Astrocyte (in vitro differentiated cells and primary cell): Measurements from ENCODE around the gene TTC27. TPM values are rescaled to one million over a fixed set of nuclear protein-coding genes. Genes with fewer than 3 reads are reported as not detected.

Experiments
- DNase-seq: peaks from one replicate; pipeline ENCODE4 v3.0.0-alpha.2; 2010; ENCODE audit warnings: low read depth
- FAIRE-seq: peaks from 2 replicates; lab custom pipeline; 2011; peaks lifted over from hg19 to GRCh38; lab: Jason Lieb, UNC
- H2AFZ ChIP-seq: 2 replicates; pipeline ENCODE4 v1.6.0; 2012; ENCODE audit warnings: low read depth, low read length, inconsistent platforms
- H3K27ac ChIP-seq: 2 replicates; pipeline ENCODE4 v1.5.1; 2011; ENCODE audit warnings: low read depth, low read length, inconsistent platforms
- H3K27me3 ChIP-seq: 2 replicates; pipeline ENCODE4 v1.6.0; 2011; ENCODE audit warnings: low read length, inconsistent platforms; ENCODE audit not compliant: insufficient read depth
- H3K36me3 ChIP-seq: 2 replicates; pipeline ENCODE4 v1.5.1; 2011; ENCODE audit warnings: low read length, inconsistent platforms; ENCODE audit not compliant: insufficient read depth
- H3K4me1 ChIP-seq: 2 replicates; pipeline ENCODE4 v1.5.1; 2011; ENCODE audit warnings: low read length, inconsistent platforms; ENCODE audit not compliant: insufficient read depth
- H3K4me2 ChIP-seq: 2 replicates; pipeline ENCODE4 v1.6.0; 2012; ENCODE audit warnings: low read length, inconsistent platforms
- H3K4me3 ChIP-seq: 2 replicates; pipeline ENCODE4 v1.5.1; 2011; ENCODE audit warnings: low read depth, mild to moderate bottlenecking, low read length, inconsistent platforms; ENCODE audit not compliant: insufficient read depth
- H3K79me2 ChIP-seq: 2 replicates; pipeline ENCODE4 v1.6.0; 2012; ENCODE audit warnings: mild to moderate bottlenecking, low read length, inconsistent platforms; ENCODE audit not compliant: insufficient read depth
- H3K9ac ChIP-seq: 2 replicates; pipeline ENCODE4 v1.6.0; 2012; ENCODE audit warnings: mild to moderate bottlenecking, low read length, inconsistent platforms
- H3K9me3 ChIP-seq: 2 replicates; pipeline ENCODE4 v1.5.1; 2012; ENCODE audit warnings: low read depth, mild to moderate bottlenecking, low read length, inconsistent platforms; ENCODE audit not compliant: insufficient read depth
- H4K20me1 ChIP-seq: 2 replicates; pipeline ENCODE4 v1.6.0; 2012; ENCODE audit warnings: low read length, inconsistent platforms; ENCODE audit not compliant: insufficient read depth
- H3K27ac Mint-ChIP-seq: one replicate; pipeline ENCODE4 v1.8.0; 2021; ENCODE audit warnings: mild to moderate bottlenecking, mixed read lengths; ENCODE audit not compliant: unreplicated experiment
- H3K27me3 Mint-ChIP-seq: one replicate; pipeline ENCODE4 v1.8.0; 2021; ENCODE audit warnings: low read depth, mixed read lengths; ENCODE audit not compliant: unreplicated experiment
- H3K36me3 Mint-ChIP-seq: one replicate; pipeline ENCODE4 v1.8.0; 2021; ENCODE audit warnings: low read depth, mixed read lengths; ENCODE audit not compliant: unreplicated experiment
- H3K4me1 Mint-ChIP-seq: one replicate; pipeline ENCODE4 v1.8.0; 2021; ENCODE audit warnings: low read depth, mixed read lengths; ENCODE audit not compliant: unreplicated experiment
- H3K4me3 Mint-ChIP-seq: one replicate; pipeline ENCODE4 v1.8.0; 2021; ENCODE audit warnings: mild to moderate bottlenecking, moderate library complexity, mixed read lengths; ENCODE audit not compliant: unreplicated experiment
- H3K9me3 Mint-ChIP-seq: one replicate; pipeline ENCODE4 v1.8.0; 2021; ENCODE audit warnings: mild to moderate bottlenecking, mixed read lengths; ENCODE audit not compliant: unreplicated experiment
- CTCF ChIP-seq: IDR thresholded peaks from 2 replicates; pipeline ENCODE4 v1.5.1; 2011; ENCODE audit warnings: low read depth, mild to moderate bottlenecking, inconsistent platforms, low read length, moderate library complexity; ENCODE audit not compliant: insufficient read depth
- EZH2 ChIP-seq: IDR thresholded peaks from 2 replicates; pipeline ENCODE4 v1.6.1; 2012; ENCODE audit warnings: mild to moderate bottlenecking, low read length, inconsistent platforms; ENCODE audit not compliant: insufficient read depth
- total RNA-seq: library from RNA; stranded (reverse); gene quantifications from 2 replicates; pipeline ENCODE4 v1.2.1, GENCODE V29; 2021

Gene TTC27
- total RNA-seq, 1 donor from 2014 or later: 25.1 TPM

GRCh38 chr2:32706815-32707579 is 79.1 kb downstream of the TTC27 start:
- DNase-seq: no peak
- Histone ChIP-seq H4K20me1 (no peaks in the 10 kb centered on the region), H3K9ac (no peak overlapping the region), H3K9me3 (no peaks in the 10 kb centered on the region), H3K79me2 (no peaks in the 10 kb centered on the region), H3K4me3 (no peak overlapping the region), H3K4me2 (no peak overlapping the region), H2AFZ (no peak overlapping the region), H3K4me1 (peaks cover 2% of the 10 kb centered on the region), H3K36me3 (no peaks in the 10 kb centered on the region), H3K27ac (no peak overlapping the region), H3K27me3 (no peaks in the 10 kb centered on the region)
- H3K4me3 Mint-ChIP-seq: no peak overlapping the region
- H3K9me3 Mint-ChIP-seq: no peaks in the 10 kb centered on the region
- FAIRE-seq: no peak
- no peaks in the 10 kb centered on the region for H3K27me3 Mint-ChIP-seq
- no peak for TF ChIP-seq EZH2
- TF ChIP-seq CTCF: no peak
- H3K27ac Mint-ChIP-seq: no peak overlapping the region
- H3K4me1 Mint-ChIP-seq: no peaks in the 10 kb centered on the region
- peaks cover 10% of the 10 kb centered on the region for H3K36me3 Mint-ChIP-seq

DNA sequence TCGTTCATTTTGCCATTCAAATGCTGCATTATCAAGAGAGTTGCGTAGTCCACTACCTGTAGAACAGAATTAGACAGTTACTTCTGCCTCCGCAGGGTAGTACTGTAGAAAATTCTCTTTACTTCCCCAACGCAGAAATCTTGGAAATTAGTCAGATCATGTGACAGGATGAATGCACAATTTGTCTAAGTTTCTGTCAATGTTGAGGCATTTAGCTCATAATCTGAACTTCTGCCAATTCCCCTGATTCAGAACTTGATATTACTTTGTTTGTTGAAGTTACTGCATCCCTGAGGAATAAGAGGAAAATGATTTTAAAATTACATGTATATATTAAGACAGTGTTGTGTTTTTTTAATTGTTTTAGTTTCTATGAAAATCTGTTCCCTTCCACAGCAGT is 83.4 kb downstream of the TTC27 start:
- no peaks in the 10 kb centered on the region for H4K20me1 ChIP-seq
- no peaks in the 10 kb centered on the region for H3K27me3 ChIP-seq
- H3K36me3 ChIP-seq: no peaks in the 10 kb centered on the region
- H3K4me3 ChIP-seq: no peak overlapping the region
- H3K27ac Mint-ChIP-seq: no peak overlapping the region
- no peak overlapping the region for H3K4me3 Mint-ChIP-seq
- FAIRE-seq: no peak
- H3K4me2 ChIP-seq: peak overlapping the region; percentile 64
- H3K4me1 ChIP-seq: peaks cover 10% of the 10 kb centered on the region
- TF ChIP-seq CTCF: no peak
- peaks cover 13% of the 10 kb centered on the region for H3K36me3 Mint-ChIP-seq
- peak; percentile 89 for DNase-seq
- H3K79me2 ChIP-seq: no peaks in the 10 kb centered on the region
- no peaks in the 10 kb centered on the region for H3K9me3 Mint-ChIP-seq
- H3K27ac ChIP-seq: peak overlapping the region; percentile 50
- no peaks in the 10 kb centered on the region for H3K27me3 Mint-ChIP-seq
- no peak overlapping the region for H3K9ac ChIP-seq
- H2AFZ ChIP-seq: no peak overlapping the region
- no peaks in the 10 kb centered on the region for H3K9me3 ChIP-seq
- peaks cover 13% of the 10 kb centered on the region for H3K4me1 Mint-ChIP-seq

DNA sequence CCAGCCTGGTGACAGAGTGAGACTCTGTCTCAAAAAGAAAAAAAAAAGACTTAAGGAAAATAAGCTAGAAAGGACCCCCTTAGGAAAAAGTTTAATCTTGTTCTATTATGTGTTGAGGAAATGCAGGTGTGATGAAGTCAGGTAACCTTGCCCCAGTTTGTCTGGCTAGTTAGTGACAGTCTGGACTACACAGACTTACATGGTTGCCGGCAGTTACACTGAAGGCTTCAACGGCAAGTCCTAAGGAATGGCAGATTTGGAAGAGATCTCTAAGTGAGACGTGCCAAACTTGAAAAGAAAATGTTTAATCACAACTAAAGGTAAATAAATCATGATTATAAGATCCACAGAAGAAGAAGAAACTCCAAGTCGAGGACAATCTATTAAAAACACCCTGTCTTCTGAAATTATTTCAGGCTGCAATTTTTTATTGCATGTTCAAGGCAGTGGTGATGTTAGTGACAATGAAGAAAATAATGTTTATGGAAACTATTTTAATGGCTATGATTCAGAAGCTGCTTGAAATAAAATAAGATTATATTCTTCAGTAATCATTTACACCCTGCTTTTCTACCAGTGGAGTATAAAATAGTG is 84.2 kb downstream of the TTC27 start:
- H3K27ac Mint-ChIP-seq: no peak overlapping the region
- Histone ChIP-seq H2AFZ (no peak overlapping the region), H3K27ac (no peak overlapping the region), H3K4me1 (peaks cover 10% of the 10 kb centered on the region), H3K79me2 (no peaks in the 10 kb centered on the region), H3K9me3 (no peaks in the 10 kb centered on the region), H4K20me1 (no peaks in the 10 kb centered on the region), H3K9ac (no peak overlapping the region), H3K4me3 (no peak overlapping the region), H3K4me2 (peak overlapping the region; percentile 5), H3K27me3 (no peaks in the 10 kb centered on the region), H3K36me3 (no peaks in the 10 kb centered on the region)
- no peak overlapping the region for H3K4me3 Mint-ChIP-seq
- H3K9me3 Mint-ChIP-seq: no peaks in the 10 kb centered on the region
- H3K27me3 Mint-ChIP-seq: no peaks in the 10 kb centered on the region
- no peak for FAIRE-seq
- H3K36me3 Mint-ChIP-seq: peaks cover 14% of the 10 kb centered on the region
- H3K4me1 Mint-ChIP-seq: peaks cover 16% of the 10 kb centered on the region
- TF ChIP-seq EZH2 (no peak), CTCF (no peak)
- DNase-seq: no peak
